NK-92 (cell line): ENCODE data around the gene MGLL.

Experiments
- DNase-seq: peaks from one replicate; lab custom pipeline; 2025; ENCODE audit not compliant: unreplicated experiment; lab: John Stamatoyannopoulos, UW

Gene MGLL

GRCh38 chr3:127822041-127822681 lies at the start of gene MGLL:
TSS of gene MGLL (minus strand) at chr3:127822515. CDS start at chr3:127822318, 197 bp downstream.
- DNase-seq = no peak

GRCh38 chr3:127870156-127870555 lies 47.8 kb upstream of the MGLL start:
- DNase-seq = no peak

- no peak for DNase-seq
Measured at GRCh38 chr3:127867986-127868385, 45.7 kb upstream of the MGLL start.

- DNase-seq = no peak
Measured at GRCh38 chr3:127867412-127867811, 45.1 kb upstream of the MGLL start.

GRCh38 chr3:127865941-127866340 lies 43.6 kb upstream of the MGLL start:
- no peak for DNase-seq

GRCh38 chr3:127860211-127860696 lies 37.9 kb upstream of the MGLL start:
- no peak for DNase-seq

- DNase-seq = no peak
Measured at GRCh38 chr3:127859730-127860129, 37.4 kb upstream of the MGLL start.

GRCh38 chr3:127858937-127859336 lies 36.6 kb upstream of the MGLL start:
- no peak for DNase-seq

- DNase-seq = no peak
Measured at GRCh38 chr3:127858521-127858920, 36.2 kb upstream of the MGLL start.

- DNase-seq = no peak
Measured at GRCh38 chr3:127857333-127857732, 35.0 kb upstream of the MGLL start.

- DNase-seq = no peak
Measured at GRCh38 chr3:127856801-127857200, 34.5 kb upstream of the MGLL start.

- DNase-seq = no peak
Measured at GRCh38 chr3:127855246-127855645, 32.9 kb upstream of the MGLL start.

GRCh38 chr3:127853681-127854080 lies 31.4 kb upstream of the MGLL start:
- DNase-seq = no peak

- DNase-seq = no peak
Measured at GRCh38 chr3:127851899-127852298, 29.6 kb upstream of the MGLL start.

GRCh38 chr3:127849368-127849767 lies 27.1 kb upstream of the MGLL start:
- DNase-seq = no peak

GRCh38 chr3:127848131-127849129 lies 26.1 kb upstream of the MGLL start:
- DNase-seq = no peak

- DNase-seq = no peak
Measured at GRCh38 chr3:127847236-127847720, 25.0 kb upstream of the MGLL start.

- no peak for DNase-seq
Measured at GRCh38 chr3:127846576-127846975, 24.3 kb upstream of the MGLL start.

- DNase-seq = no peak
Measured at GRCh38 chr3:127844326-127844942, 22.1 kb upstream of the MGLL start.

- no peak for DNase-seq
Measured at GRCh38 chr3:127840671-127841070, 18.4 kb upstream of the MGLL start.

- no peak for DNase-seq
Measured at GRCh38 chr3:127839099-127839498, 16.8 kb upstream of the MGLL start.
